Progenitor cell of endocrine pancreas (in vitro differentiated cells): ENCODE data around the gene RAB40B. TPM values are rescaled to one million over a fixed set of nuclear protein-coding genes. Genes with fewer than 3 reads are reported as not detected.

Source experiments
- DNase-seq: peaks from one replicate; pipeline ENCODE4 v3.0.0; 2021; ENCODE audit warnings: low spot score; ENCODE audit not compliant: unreplicated experiment
- H3K27ac Mint-ChIP-seq: 2 replicates; pipeline ENCODE4 v1.8.0; 2021; ENCODE audit warnings: mild to moderate bottlenecking, moderate library complexity, mixed read lengths
- H3K27me3 Mint-ChIP-seq: 2 replicates; pipeline ENCODE4 v1.8.0; 2021; ENCODE audit warnings: mixed read lengths
- H3K36me3 Mint-ChIP-seq: 2 replicates; pipeline ENCODE4 v1.8.0; 2022; ENCODE audit warnings: mixed read lengths; ENCODE audit not compliant: insufficient read depth
- H3K4me1 Mint-ChIP-seq: 2 replicates; pipeline ENCODE4 v1.8.0; 2021; ENCODE audit warnings: low read depth, mixed read lengths
- H3K4me3 Mint-ChIP-seq: 2 replicates; pipeline ENCODE4 v1.8.0; 2021; ENCODE audit warnings: low read depth, mild to moderate bottlenecking, moderate library complexity, mixed read lengths
- H3K9me3 Mint-ChIP-seq: 2 replicates; pipeline ENCODE4 v1.8.0; 2021; ENCODE audit warnings: low read depth, mixed read lengths
- CTCF ChIP-seq: fragments of 200-600 bp; sonication (generic); IDR thresholded peaks from one replicate; pipeline ENCODE4 v1.5.0; 2021; ENCODE audit warnings: antibody characterized with exemption, mild to moderate bottlenecking; ENCODE audit not compliant: unreplicated experiment
- total RNA-seq: library from RNA; stranded (reverse); gene quantifications from 2 replicates; pipeline ENCODE4 v1.2.1, GENCODE V29; 2021

RAB40B gene
- total RNA-seq, 1 donor from 2014 or later, result 13.3 TPM

GRCh38 chr17:82729479-82730260 is 31.2 kb upstream of the RAB40B start:
- H3K4me1 Mint-ChIP-seq, result peaks cover 4% of the 10 kb centered on the region
- H3K27me3 Mint-ChIP-seq, result no peaks in the 10 kb centered on the region
- no peak overlapping the region for H3K4me3 Mint-ChIP-seq
- no peak for TF ChIP-seq CTCF
- DNase-seq, result no peak
- peaks cover 22% of the 10 kb centered on the region for H3K36me3 Mint-ChIP-seq
- H3K27ac Mint-ChIP-seq, result peak overlapping the region; percentile 17
- H3K9me3 Mint-ChIP-seq, result no peaks in the 10 kb centered on the region

- H3K27me3 Mint-ChIP-seq, result no peaks in the 10 kb centered on the region
- no peaks in the 10 kb centered on the region for H3K9me3 Mint-ChIP-seq
- H3K36me3 Mint-ChIP-seq, result peaks cover 27% of the 10 kb centered on the region
- no peak for TF ChIP-seq CTCF
- no peak overlapping the region for H3K4me3 Mint-ChIP-seq
- no peak for DNase-seq
- no peak overlapping the region for H3K27ac Mint-ChIP-seq
- H3K4me1 Mint-ChIP-seq, result peaks cover 4% of the 10 kb centered on the region
Observed at GRCh38 chr17:82726427-82726826, 27.9 kb upstream of the RAB40B start.

- no peak for DNase-seq
- peak overlapping the region; percentile 62 for H3K27ac Mint-ChIP-seq
Observed at GRCh38 chr17:82723169-82723807, 24.8 kb upstream of the RAB40B start.

GRCh38 chr17:82722341-82723013 is 24.0 kb upstream of the RAB40B start:
- TF ChIP-seq CTCF, result no peak
- no peaks in the 10 kb centered on the region for H3K27me3 Mint-ChIP-seq
- H3K4me3 Mint-ChIP-seq, result no peak overlapping the region
- peak overlapping the region; percentile 69 for H3K27ac Mint-ChIP-seq
- H3K9me3 Mint-ChIP-seq, result no peaks in the 10 kb centered on the region
- DNase-seq, result no peak
- H3K36me3 Mint-ChIP-seq, result peaks cover 22% of the 10 kb centered on the region
- H3K4me1 Mint-ChIP-seq, result peaks cover 6% of the 10 kb centered on the region

More at GRCh38 chr17:82723169-82723807, 24.8 kb upstream of the RAB40B start:
- no peaks in the 10 kb centered on the region for H3K27me3 Mint-ChIP-seq
- no peak for TF ChIP-seq CTCF
- H3K9me3 Mint-ChIP-seq, result no peaks in the 10 kb centered on the region
- no peak overlapping the region for H3K4me3 Mint-ChIP-seq
- no peaks in the 10 kb centered on the region for H3K4me1 Mint-ChIP-seq
- H3K36me3 Mint-ChIP-seq, result peaks cover 27% of the 10 kb centered on the region

GRCh38 chr17:82720204-82720603 is 21.7 kb upstream of the RAB40B start:
- Mint-ChIP-seq H3K27ac (no peak overlapping the region), H3K4me3 (no peak overlapping the region), H3K9me3 (no peaks in the 10 kb centered on the region), H3K4me1 (peaks cover 11% of the 10 kb centered on the region), H3K36me3 (peaks cover 16% of the 10 kb centered on the region), H3K27me3 (no peaks in the 10 kb centered on the region)
- DNase-seq, result no peak
- TF ChIP-seq CTCF, result no peak
